HUDEP-2 (cell line): Measurements from ENCODE around the gene ST8SIA4.
"Not testable (repeated sequence)": the region's sequence is repeated elsewhere in the genome, so short reads cannot be mapped to it uniquely, and the experiment has no call there.

Experiments
- DNase-seq, 76 experiments: peaks; one replicate each; lab custom pipeline; 2025; ENCODE audit not compliant: unreplicated experiment in 76 of 76; lab: John Stamatoyannopoulos, UW

Gene ST8SIA4

DNA sequence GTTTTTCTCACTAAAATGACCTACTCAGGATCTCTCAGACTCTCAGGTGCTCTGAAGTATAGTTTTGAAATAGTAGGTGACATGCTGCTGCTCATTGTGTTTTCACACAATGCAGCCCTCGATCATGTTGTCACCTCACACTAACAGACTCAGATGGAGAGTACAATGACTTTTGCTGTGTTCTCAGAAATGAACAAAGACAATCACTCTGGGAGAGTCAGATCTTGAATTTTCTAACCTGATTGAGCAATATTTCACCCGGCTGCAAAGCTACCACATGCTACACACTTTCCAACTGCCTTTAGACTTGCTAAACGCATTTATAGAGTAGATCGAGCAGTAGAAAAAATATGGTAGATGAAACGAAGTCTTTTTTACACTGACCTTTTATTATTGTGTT is 113.4 kb downstream of the ST8SIA4 start:
- no peak for DNase-seq

DNA sequence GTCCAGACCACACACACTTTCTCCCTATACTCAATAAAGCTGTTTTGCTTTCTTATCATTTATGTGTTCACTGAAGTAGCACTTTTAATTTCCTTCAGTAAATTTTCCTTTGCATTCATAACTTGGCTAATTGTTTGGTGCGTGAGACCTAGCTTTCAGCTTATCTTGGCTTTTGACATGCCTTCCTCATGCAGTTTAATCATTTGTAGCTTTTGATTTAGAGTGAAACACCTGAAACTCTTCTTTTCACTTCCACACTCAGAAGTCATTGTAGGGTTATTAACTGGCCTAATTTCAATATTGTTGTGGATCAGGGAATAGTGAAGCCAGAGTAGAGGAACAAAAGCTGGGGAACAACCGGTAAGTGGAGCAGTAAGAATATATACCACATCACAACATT is 114.7 kb downstream of the ST8SIA4 start:
- no peak for DNase-seq

DNA sequence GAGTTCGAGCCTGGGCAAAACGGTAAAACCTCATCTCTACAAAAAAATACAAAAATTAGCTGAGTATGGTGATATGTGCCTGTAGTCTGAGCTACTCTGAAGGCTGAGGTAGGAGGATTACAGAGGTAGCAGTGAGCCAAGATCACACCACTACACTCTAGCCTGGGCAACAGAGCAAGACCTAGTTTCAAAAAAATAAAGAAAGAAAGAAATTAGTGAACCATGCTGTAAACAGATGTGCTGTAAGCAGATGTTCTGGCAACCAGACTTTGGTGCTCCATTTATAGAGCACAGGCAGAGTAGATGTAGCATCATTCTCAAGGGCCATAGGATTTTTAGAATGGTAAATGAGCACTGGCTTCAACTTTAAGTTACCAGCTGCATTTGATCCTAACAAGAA is 115.4 kb downstream of the ST8SIA4 start:
- DNase-seq: no peak

DNA sequence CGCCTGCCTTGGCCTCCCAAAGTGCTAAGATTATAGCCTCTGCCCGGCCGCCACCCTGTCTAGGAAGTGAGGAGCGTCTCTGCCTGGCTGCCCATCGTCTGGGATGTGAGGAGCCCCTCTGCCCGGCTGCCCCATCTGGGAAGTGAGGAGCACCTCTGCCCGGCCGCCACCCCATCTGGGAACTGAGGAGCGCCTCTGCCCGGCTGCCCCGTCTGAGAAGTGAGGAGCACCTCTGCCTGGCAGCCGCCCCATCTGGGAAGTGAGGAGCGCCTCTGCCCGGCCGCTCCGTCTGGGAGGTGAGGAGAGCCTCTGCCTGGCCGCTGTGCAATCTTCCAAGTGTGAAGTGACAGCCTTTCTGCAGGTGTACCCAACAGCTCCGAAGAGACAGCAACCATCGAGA is 117.5 kb downstream of the ST8SIA4 start:
- DNase-seq: not testable (repeated sequence)

DNA sequence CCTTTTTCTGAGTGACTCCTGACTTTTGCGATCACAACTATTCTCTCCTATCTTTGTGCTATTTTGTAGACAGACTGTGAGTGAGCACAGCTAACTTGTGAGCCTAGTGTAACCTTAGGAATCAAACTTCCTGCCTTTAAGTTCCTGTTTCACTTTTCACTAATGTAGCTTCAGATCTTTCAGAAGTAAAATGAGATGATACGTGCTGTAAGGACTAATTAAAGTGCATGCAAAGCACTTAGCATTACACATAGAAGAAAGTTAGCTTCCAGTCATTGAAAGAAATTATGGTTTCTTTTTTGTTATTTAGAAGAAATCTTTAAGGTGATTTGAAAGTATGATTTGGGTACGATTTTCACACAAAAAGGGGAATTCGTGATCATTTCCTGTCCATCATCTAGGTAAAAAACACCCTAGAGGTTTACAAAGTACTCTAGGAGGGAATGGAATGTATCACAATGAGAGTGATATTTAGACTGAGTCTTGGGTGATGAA is 122.7 kb downstream of the ST8SIA4 start:
- no peak for DNase-seq

DNA sequence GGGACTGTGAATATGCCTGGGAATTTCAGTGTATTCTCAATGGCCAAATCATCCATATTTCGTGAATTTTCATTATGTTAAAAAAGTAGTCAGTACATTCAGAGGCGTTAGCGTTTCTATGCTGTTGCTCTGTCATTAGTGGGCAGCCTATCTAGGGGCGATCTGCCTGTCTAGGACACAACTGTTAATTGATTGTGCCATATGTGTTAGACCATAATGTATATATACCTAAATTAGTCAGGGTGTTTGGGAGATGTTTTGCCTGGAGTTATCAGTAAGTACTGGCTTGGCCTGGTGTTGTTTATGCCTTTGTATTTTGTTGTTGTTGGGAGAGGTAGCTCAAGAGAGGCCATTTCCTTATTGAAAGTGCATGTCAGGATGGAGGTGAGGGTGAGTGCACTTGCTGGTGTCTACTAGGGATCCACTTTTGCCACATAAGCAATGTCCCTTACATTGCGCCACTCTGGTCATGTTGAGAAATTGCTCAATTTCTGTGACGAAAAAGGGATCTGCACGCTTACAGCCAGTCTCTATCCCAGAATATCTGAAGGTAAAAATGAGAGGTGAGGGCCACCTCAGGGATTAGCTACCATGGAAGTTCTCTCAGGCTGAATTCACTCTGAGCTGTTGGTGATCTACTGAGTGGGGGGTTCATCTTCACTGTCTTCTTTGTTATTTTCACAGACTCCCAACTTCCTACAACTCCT is 123.3 kb downstream of the ST8SIA4 start:
- no peak for DNase-seq

DNA sequence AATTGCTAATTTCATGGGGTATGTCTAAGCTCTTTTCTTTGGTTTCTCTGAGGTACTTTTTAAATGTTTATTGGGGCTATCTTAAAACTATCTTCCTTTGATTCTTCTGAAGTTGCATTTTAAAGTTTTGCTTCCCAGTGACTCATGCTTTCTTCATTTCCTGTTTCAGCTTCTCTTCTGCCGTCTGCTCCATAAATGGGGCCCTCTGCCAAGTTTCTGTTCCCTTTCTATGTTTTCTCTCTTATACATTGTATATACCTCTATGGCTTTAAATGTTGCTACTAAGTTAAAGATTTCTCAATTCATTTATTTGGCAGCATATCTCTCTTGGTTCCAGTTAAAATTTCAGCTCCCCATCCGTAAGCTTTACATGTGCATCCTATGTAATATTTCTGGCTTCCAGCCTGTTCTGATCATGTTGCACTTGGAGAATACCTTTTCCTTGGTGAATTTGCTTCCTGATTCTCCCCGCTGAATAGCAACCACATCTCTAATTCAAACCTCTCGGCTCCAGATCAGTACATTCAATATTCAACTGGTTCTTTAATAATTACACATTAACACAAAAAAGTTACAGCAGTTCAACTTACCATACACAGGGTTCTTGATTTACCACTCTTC is 125.3 kb downstream of the ST8SIA4 start:
- DNase-seq: peak in 3 of 76 experiments; percentile 9 to 32 (median 17)

DNA sequence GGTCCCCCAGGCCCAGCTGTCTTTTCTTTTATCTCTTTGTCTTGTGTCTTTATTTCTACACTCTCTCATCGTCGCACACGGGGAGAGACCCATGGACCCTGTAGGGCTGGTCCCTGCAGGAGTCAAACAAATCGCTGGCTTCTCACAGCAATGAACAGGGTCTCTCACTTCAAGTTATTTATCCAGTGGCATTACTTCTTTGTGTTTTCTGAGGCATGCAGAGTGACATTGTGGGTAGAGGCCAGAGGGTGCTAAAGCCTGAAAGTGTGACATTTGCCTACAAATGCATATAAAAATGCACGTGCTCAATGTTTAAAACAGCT is 127.6 kb downstream of the ST8SIA4 start:
- no peak for DNase-seq

DNA sequence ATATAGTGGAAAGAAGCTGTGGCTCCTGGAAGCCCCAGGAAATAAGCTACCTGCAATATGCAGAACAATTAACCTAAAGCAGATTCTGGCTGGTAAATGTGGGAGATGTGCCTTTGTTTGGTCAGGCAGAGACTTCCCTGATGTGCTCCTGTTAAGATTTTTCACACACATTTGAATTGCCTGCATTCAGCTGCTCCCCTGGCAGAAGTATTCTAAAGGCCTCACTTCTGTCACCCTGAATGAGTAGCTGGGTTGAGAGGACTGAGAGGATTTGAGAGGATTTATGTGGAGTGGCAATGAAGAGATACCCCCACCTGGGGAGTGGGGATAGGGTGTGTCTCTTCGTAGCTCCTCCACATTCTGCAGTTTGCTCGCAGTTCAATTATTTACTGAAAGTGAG is 130.5 kb downstream of the ST8SIA4 start:
- DNase-seq: no peak

DNA sequence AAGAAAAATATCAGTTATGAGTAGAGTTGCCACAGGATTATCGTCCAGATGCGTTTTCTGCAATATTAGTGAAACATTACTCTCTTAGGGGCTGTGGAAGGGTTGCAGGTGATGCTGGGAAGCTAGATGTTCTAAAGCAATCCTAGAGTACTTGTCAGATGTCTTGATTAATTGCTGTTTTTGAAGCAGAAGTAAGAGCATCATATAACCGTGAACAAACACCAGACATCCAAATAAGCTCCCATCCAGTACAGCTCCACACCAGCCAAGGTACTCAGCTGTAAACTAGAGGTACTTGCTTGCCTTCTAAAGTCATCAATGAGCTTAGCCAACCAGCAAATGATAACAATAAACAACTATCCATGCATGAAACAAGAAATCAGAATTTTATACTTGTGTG is 131.1 kb downstream of the ST8SIA4 start:
- DNase-seq: no peak

DNA sequence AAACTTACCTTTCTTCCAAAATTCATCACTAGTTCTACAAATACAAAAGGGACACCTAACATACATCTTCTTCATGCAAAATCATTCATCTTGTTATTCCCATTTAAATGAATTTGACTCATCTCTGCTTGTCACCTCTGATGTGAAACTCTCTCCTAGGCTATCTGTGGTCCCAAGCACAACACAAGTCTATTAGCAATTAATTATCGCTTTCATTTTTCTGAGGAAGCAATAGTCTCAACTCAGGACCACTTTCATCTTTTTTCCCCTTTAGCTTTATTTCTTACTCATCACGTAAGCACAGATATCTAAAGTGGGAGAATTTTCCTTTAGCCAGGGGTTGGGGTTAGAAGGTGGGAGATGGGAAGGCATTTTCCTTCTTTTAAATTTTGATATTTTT is 131.9 kb downstream of the ST8SIA4 start:
- DNase-seq: no peak

DNA sequence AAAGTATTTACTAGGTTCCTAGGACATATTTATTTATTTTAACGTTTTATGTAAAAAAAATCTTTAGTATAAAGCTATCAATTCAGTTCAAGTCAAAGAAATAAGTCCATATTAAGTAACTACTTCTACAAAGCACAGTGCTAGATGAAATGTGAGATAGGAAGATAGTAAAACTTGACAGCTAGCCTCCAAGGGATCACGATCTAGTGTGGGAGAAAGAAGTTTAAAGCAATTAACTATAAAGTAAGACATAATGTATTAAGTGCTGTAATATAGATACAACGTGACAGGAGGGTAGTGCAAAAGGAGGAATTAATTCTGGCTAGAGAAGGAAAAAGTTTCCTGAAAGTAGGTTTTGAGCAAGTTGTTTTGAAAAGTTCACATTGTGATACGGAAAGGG is 134.9 kb downstream of the ST8SIA4 start:
- DNase-seq: no peak

DNA sequence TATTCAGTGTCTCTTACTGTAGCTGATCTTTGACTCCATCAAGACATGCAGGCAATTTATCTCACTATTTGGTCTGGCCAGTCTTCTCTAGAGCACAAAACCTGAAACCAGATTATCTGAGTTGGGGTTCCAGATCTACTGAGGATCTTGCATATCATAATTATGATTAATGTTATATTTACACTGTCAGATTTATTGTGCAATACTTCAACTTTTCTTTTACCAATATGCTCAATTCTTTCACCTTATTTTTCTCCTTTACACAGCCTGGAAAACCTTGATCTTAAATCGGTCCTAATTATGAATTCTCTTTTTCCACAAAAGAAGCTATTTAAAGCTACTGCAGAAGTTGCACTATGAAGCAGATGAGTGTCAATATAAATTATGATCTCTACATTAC is 140.1 kb downstream of the ST8SIA4 start:
- no peak for DNase-seq

DNA sequence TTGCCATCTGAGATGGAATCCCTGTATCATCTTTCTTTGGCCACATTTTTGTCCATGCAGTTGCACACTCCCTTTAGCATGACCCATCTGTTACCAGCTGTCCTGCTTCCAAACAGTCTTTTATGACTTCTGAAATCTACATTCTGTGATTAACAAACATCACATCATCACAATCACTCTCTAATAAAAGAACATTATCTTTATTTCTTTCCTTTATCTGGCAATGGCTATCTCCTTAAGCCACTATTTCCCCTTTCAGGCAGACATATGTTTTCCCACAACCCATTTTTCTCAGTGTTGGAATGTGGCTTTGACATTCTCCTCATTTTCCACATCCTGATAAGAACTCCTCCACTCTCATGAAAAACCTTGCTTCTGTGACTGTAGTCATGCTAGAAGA is 141.0 kb downstream of the ST8SIA4 start:
- DNase-seq: no peak

DNA sequence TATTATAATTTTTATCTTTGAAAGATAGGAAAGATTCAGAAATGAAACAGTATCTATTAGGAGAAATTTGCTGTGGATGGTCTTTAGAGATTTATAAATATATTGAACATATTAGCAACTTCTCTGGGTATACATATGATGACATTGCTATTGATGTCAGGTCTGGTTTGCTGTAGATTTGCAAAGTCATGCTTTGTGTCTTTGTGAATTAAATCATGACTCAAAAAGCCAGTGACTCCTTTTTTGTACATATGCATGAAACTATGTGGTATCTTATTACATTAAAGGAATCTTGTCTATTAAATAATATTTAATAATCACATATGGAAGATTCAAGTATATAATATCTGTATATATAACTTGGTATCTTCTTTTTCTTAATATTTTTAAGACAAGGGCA is 141.9 kb downstream of the ST8SIA4 start:
- no peak for DNase-seq

DNA sequence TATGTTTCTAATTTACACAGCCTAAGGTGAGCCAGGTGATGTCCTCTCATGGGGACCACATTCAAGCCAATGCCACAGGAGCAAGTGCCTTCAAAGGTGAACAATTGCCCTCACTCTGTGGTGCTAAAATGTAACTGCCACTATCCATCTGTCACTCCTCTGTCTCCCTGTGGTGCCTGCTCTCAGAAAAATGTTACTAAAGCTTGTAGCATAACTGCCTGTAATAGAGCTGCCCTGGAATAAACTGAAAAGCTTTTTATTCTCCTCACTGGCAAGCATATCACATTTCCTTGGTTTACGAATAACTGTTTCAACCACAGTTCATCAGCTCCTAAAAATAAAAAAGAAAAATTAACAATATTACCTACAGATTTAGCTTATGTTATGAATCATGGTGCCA is 142.4 kb downstream of the ST8SIA4 start:
- DNase-seq: no peak

DNA sequence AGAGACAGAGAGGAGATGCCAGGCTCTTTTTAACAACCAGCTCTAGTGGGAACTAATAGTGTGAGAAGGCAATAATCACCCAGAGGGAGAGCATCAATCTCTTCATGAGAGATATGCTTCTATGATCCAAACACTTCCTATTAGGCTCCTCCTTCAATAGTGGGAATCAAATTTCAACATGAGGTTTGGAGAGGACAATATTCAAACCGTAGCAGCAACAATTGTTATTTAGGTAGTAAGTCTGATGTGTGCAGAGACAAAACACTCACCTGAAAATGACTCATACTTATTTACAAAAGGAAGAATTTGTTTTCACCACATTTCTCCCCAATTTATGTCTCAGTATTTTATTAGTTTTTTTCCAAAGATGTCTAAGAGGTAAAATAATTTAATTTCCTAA is 144.3 kb downstream of the ST8SIA4 start:
- no peak for DNase-seq

DNA sequence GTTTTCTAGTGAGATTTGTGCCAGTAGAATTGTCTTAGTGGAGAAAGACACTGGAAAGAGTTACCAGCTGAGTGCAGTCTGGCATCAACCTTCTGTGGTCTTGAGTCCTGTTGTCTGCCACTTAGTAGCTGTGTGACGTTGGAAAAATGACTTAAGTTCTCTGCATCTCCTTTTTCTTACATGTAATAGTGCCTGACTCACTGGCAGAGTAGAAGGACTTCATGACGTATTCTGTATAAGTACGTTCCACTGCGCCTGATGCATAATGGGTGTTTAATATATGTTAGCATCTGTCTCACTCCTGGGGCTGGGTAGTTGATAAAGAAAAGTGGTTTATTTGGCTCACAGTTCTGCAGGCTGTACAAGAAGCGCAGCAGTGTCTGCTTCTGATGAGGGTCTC is 144.8 kb downstream of the ST8SIA4 start:
- DNase-seq: no peak

DNA sequence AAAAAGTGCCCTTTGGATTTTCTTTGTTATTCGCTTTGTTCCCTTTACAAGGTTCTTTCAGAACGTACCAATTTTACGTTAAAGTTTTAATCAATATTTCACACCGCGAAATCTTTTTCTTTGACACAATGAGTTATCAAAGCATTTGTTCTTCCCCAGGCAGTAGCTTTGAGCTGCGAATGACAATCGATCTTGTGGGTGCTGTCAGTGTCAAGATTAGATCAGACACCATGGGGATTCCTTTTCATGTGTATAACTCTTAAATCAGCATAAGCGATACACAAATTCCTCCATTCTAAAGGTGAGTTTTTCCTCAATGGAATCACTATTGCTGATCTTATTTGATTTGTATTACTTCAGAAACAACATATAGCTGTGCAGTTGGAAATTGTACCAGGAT is 145.5 kb downstream of the ST8SIA4 start:
- no peak for DNase-seq
